Tibial nerve (tissue), 3 donors: ENCODE results near the gene PABPN1L.

Source experiments
- CTCF ChIP-seq, 5 experiments: fragments of 200-600 bp in 3 of 5; fragments of 450-650 bp in 2 of 5; sonication (generic) in 3 of 5; IDR thresholded peaks; one replicate each; pipeline ENCODE4 v1.5.1; 2016 to 2019; ENCODE audit warnings: antibody characterized with exemption in 5 of 5, mild to moderate bottlenecking in 3 of 5, moderate library complexity in 2 of 5
- POLR2A ChIP-seq, 2 donors: fragments of 450-650 bp; IDR thresholded peaks; one replicate each; pipeline ENCODE4 v1.6.1; 2017; ENCODE audit warnings: antibody characterized with exemption in 2 of 2, mild to moderate bottlenecking in 2 of 2, moderate library complexity in 2 of 2

GRCh38 chr16:88815227-88815626, 51.2 kb downstream of the PABPN1L start:
- TF ChIP-seq CTCF (IDR thresholded peaks at IDR 0.05) (no peak), POLR2A (IDR thresholded peaks at IDR 0.05) (no peak)
